B cell (primary cell): ENCODE measurements around the gene ABHD14A.

ENCODE experiments used
- CTCF ChIP-seq: fragments of 200-600 bp; IDR thresholded peaks from one replicate; pipeline ENCODE4 v1.8.0; 2022; ENCODE audit warnings: antibody characterized with exemption, mild to moderate bottlenecking
- EZH2 ChIP-seq: IDR thresholded peaks from 2 replicates; pipeline ENCODE4 v1.6.1; 2012; ENCODE audit warnings: borderline replicate concordance, low read depth, mild to moderate bottlenecking, moderate library complexity, low read length; ENCODE audit not compliant: insufficient read depth, poor library complexity, severe bottlenecking

DNA sequence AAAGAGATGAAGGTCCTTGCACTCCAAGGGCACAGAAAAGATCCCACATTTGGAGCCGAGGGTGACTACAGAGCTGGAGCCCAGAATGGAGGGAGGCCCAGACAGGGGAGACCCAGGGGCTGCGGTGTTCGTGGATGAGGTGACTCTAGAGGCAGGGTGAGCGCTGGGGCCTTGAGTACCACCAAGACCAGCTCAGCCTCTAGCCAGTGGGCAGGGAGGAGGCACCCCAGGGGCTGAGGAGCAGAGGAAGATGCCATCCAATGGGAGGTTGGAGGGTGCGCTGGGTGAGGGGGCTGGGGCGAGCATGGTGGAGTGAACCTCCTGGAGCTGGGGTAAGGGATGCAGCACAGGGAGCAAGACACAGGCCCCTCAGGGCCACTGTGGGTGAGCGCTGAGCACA lies 46.4 kb upstream of the ABHD14A start:
- TF ChIP-seq CTCF = no peak
- no peak for TF ChIP-seq EZH2
